SU-DHL-6 (cell line): ENCODE measurements around the gene CNTN4.

Experiments used
- H2AFZ ChIP-seq: fragments of 200-600 bp; sonication (generic); 2 replicates; pipeline ENCODE4 v1.6.1; 2014; ENCODE audit warnings: low read depth, mild to moderate bottlenecking, moderate library complexity, mixed read lengths, antibody characterized with exemption, low read length; ENCODE audit not compliant: severe bottlenecking
- H3F3A ChIP-seq: fragments of 200-600 bp; shearing (Covaris generic); 2 replicates; pipeline ENCODE4 v1.6.0; 2016; ENCODE audit warnings: antibody characterized with exemption, mild to moderate bottlenecking; ENCODE audit not compliant: insufficient read depth
- H3K27ac ChIP-seq: fragments of 200-600 bp; sonication (generic); 2 replicates; pipeline ENCODE4 v1.5.1; 2016; ENCODE audit warnings: low read depth, mild to moderate bottlenecking, low read length, moderate library complexity, mixed read lengths
- H3K27me3 ChIP-seq: fragments of 200-600 bp; sonication (generic), shearing (Covaris generic); 2 replicates; pipeline ENCODE4 v1.6.0; 2014; ENCODE audit warnings: mild to moderate bottlenecking, low read length
- H3K36me3 ChIP-seq: fragments of 200-600 bp; sonication (generic); 2 replicates; pipeline ENCODE4 v1.6.1; 2014; ENCODE audit warnings: mild to moderate bottlenecking, low read length, mixed read lengths
- H3K4me2 ChIP-seq: fragments of 300-600, 200-600 bp; shearing (Covaris generic), sonication (generic); 2 replicates; pipeline ENCODE4 v1.6.0; 2014; ENCODE audit warnings: low read length, low read depth, mild to moderate bottlenecking; ENCODE audit not compliant: poor library complexity, severe bottlenecking
- H3K4me3 ChIP-seq: fragments of 200-600 bp; sonication (generic); 2 replicates; pipeline ENCODE4 v1.5.1; 2014; ENCODE audit warnings: antibody characterized with exemption, low read length, mild to moderate bottlenecking, mixed read lengths; ENCODE audit not compliant: insufficient read depth, poor library complexity, severe bottlenecking
- H3K79me2 ChIP-seq: fragments of 200-600 bp; sonication (generic); 2 replicates; pipeline ENCODE4 v1.6.1; 2014; ENCODE audit warnings: mild to moderate bottlenecking, low read length, moderate library complexity; ENCODE audit not compliant: insufficient read depth
- H3K9ac ChIP-seq: fragments of 200-600 bp; sonication (generic); 2 replicates; pipeline ENCODE4 v1.7.0; 2014; ENCODE audit warnings: mild to moderate bottlenecking, low read length
- H3K9me2 ChIP-seq: fragments of 200-600 bp; sonication (generic); replicated peaks from 2 replicates; pipeline ENCODE4 v1.6.1; 2014; ENCODE audit warnings: low read length; ENCODE audit not compliant: insufficient read depth
- H3K9me3 ChIP-seq: fragments of 200-600 bp; sonication (generic); 2 replicates; pipeline ENCODE4 v1.6.1; 2014; ENCODE audit warnings: low read length, mixed read lengths; ENCODE audit not compliant: insufficient read depth
- H4K20me1 ChIP-seq: fragments of 200-600 bp; sonication (generic); 2 replicates; pipeline ENCODE4 v1.6.1; 2014; ENCODE audit warnings: low read depth, mild to moderate bottlenecking, antibody characterized with exemption, low read length, moderate library complexity, mixed read lengths
- CTCF ChIP-seq: fragments of 200-600 bp; sonication (generic); IDR thresholded peaks from one replicate; pipeline ENCODE4 v1.5.1; 2017; ENCODE audit warnings: antibody characterized with exemption, mild to moderate bottlenecking, low read length, moderate library complexity; ENCODE audit not compliant: insufficient read depth, poor library complexity, severe bottlenecking
- EZH2phosphoT487 ChIP-seq: fragments of 200-600 bp; sonication (generic), shearing (Covaris generic); conservative IDR thresholded peaks from 2 replicates; pipeline ENCODE4 v1.6.1; 2018; ENCODE audit warnings: mild to moderate bottlenecking, antibody characterized with exemption, low read length, moderate library complexity, mixed read lengths

CNTN4 gene

DNA sequence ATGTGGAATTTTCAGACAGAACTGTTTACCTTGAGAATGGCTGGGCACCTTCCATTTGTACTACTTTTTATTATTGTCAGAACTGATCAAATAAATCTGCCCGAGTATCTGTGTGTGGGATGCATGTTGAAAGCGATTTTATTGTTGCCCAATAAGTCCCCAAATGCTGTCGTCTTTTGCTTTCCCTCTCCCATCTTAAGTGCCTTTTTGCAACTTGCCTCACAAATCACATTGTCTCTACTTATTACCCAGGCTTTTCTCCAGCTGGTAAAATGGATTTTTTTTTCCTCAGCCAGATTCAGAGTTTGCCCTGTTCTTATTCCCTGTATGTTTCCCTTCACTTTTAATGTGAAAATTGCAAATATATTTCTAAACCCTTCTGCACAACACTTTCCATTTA, 163.1 kb downstream of the CNTN4 start:
- Histone ChIP-seq H3K4me2 (no peak overlapping the region), H2AFZ (no peak overlapping the region), H3K9me2 (no peaks in the 10 kb centered on the region), H3K4me3 (no peak overlapping the region), H3K27ac (no peak overlapping the region), H3K9me3 (no peaks in the 10 kb centered on the region), H3K27me3 (no peaks in the 10 kb centered on the region), H3K9ac (no peak overlapping the region), H4K20me1 (no peaks in the 10 kb centered on the region), H3K79me2 (no peaks in the 10 kb centered on the region), H3K36me3 (no peaks in the 10 kb centered on the region), H3F3A (no peaks in the 10 kb centered on the region)
- TF ChIP-seq EZH2phosphoT487 (no peak), CTCF (no peak)

- H3K79me2 ChIP-seq: no peaks in the 10 kb centered on the region
- H3K27ac ChIP-seq: no peak overlapping the region
- H4K20me1 ChIP-seq: no peaks in the 10 kb centered on the region
- TF ChIP-seq EZH2phosphoT487 (no peak), CTCF (no peak)
- no peaks in the 10 kb centered on the region for H3K9me2 ChIP-seq
- H3K4me3 ChIP-seq: no peak overlapping the region
- H3K9me3 ChIP-seq: no peaks in the 10 kb centered on the region
- no peak overlapping the region for H3K9ac ChIP-seq
- no peak overlapping the region for H2AFZ ChIP-seq
- H3K36me3 ChIP-seq: no peaks in the 10 kb centered on the region
- H3F3A ChIP-seq: no peaks in the 10 kb centered on the region
- no peak overlapping the region for H3K4me2 ChIP-seq
- no peaks in the 10 kb centered on the region for H3K27me3 ChIP-seq
These were observed 163.5 kb downstream of the CNTN4 start for GRCh38 chr3:2262204-2262603.

GRCh38 chr3:2266606-2267005, 167.9 kb downstream of the CNTN4 start:
- H3K4me3 ChIP-seq: no peak overlapping the region
- no peaks in the 10 kb centered on the region for H3K79me2 ChIP-seq
- H3K9me3 ChIP-seq: no peaks in the 10 kb centered on the region
- no peaks in the 10 kb centered on the region for H3K27me3 ChIP-seq
- no peak overlapping the region for H3K9ac ChIP-seq
- no peaks in the 10 kb centered on the region for H3F3A ChIP-seq
- TF ChIP-seq CTCF (no peak), EZH2phosphoT487 (no peak)
- no peak overlapping the region for H2AFZ ChIP-seq
- H4K20me1 ChIP-seq: no peaks in the 10 kb centered on the region
- no peak overlapping the region for H3K4me2 ChIP-seq
- H3K36me3 ChIP-seq: no peaks in the 10 kb centered on the region
- no peak overlapping the region for H3K27ac ChIP-seq
- no peaks in the 10 kb centered on the region for H3K9me2 ChIP-seq

- Histone ChIP-seq H3K4me3 (no peak overlapping the region), H3K27ac (no peak overlapping the region), H3K27me3 (no peaks in the 10 kb centered on the region), H3K79me2 (no peaks in the 10 kb centered on the region), H2AFZ (no peak overlapping the region), H3K9me3 (no peaks in the 10 kb centered on the region), H3K9me2 (no peaks in the 10 kb centered on the region), H3K9ac (no peak overlapping the region), H3K4me2 (no peak overlapping the region), H3F3A (no peaks in the 10 kb centered on the region), H4K20me1 (no peaks in the 10 kb centered on the region), H3K36me3 (no peaks in the 10 kb centered on the region)
- no peak for TF ChIP-seq CTCF
- no peak for TF ChIP-seq EZH2phosphoT487
These were observed 170.1 kb downstream of the CNTN4 start for GRCh38 chr3:2268779-2269178.
